C4-2B (cell line): ENCODE results near the gene HLA-DMA.
"Not testable (repeated sequence)": the region's sequence is repeated elsewhere in the genome, so short reads cannot be mapped to it uniquely, and the experiment has no call there.

ENCODE experiments used
- H3K27ac ChIP-seq: fragments of 450-650 bp; 2 replicates; pipeline ENCODE4 v1.5.1; 2017
- ZFX ChIP-seq: fragments of 450-650 bp; IDR thresholded peaks from 2 replicates; pipeline ENCODE4 v1.6.1; 2017
- TF ChIP-seq, protein P1 (sequence below): fragments of 450-650 bp; conservative IDR thresholded peaks from 2 replicates; pipeline ENCODE4 v1.5.1; 2017; ENCODE audit warnings: mild to moderate bottlenecking

The HLA-DMA gene

DNA sequence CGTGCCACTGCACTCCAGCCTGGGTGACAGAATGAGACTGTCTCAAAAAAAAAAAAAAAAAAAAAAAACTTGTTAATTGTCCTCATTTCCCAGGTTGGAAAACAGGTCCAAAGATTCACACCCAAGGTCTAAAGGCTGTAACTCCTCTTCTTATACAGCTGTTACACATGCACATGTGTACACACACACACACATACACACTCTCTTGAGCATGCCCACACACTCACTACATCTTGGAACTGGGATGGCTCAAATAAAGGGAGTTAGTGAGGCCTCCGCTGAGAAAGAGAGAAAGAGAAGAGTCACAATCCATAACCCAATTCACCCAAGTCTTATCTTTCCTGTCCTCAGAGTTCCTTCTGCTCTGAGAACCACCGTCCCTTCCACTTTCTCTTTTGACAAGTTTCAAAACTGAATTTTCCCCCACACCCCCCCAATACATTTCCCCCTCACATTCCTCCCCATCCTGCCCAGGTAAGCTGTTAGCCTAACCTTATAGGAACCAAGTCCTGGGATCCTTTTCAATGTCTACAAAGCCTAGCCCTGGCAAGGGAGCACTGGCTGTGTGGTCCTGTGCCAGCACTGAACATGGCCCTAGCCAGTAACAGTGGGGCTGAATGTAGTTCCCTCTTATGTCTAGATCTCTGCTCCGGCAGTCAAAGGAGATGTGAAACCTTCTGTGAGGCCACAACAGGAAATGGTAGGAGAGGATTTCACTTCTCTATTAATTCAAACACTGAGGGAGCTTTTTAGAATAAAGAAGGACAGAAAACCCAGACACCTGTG, 8.8 kb downstream of the HLA-DMA start:
- no peak overlapping the region for H3K27ac ChIP-seq
- TF ChIP-seq ZFX: no peak
- TF ChIP-seq, protein P1, sequence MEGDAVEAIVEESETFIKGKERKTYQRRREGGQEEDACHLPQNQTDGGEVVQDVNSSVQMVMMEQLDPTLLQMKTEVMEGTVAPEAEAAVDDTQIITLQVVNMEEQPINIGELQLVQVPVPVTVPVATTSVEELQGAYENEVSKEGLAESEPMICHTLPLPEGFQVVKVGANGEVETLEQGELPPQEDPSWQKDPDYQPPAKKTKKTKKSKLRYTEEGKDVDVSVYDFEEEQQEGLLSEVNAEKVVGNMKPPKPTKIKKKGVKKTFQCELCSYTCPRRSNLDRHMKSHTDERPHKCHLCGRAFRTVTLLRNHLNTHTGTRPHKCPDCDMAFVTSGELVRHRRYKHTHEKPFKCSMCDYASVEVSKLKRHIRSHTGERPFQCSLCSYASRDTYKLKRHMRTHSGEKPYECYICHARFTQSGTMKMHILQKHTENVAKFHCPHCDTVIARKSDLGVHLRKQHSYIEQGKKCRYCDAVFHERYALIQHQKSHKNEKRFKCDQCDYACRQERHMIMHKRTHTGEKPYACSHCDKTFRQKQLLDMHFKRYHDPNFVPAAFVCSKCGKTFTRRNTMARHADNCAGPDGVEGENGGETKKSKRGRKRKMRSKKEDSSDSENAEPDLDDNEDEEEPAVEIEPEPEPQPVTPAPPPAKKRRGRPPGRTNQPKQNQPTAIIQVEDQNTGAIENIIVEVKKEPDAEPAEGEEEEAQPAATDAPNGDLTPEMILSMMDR: no peak

DNA sequence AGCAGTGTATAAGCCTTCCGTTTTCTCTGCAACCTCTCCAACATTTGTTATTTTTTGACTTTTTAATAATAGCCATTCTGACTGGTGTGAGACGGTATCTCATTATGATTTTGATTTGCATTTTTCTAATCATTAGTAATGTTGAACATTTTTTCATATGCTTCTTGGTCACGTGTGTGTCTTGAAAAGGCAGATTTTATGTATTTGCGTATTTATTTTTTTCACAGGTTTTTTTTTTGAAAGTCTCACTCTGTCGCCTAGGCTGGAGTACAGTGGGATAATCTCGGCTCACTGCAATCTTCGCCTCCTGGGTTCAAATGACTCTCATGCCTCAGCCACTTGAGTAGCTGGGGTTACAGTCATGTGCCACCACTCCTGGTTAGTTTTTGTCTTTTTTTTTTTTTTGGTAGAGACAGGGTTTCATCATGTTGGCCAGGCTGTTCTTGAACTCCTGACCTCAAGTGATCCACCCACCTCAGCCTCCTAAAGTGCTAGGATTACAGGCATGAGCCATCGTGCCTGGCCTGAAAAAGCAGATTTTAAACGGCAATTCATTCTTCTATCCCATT, 10.3 kb downstream of the HLA-DMA start:
- H3K27ac ChIP-seq: not testable (repeated sequence)

DNA sequence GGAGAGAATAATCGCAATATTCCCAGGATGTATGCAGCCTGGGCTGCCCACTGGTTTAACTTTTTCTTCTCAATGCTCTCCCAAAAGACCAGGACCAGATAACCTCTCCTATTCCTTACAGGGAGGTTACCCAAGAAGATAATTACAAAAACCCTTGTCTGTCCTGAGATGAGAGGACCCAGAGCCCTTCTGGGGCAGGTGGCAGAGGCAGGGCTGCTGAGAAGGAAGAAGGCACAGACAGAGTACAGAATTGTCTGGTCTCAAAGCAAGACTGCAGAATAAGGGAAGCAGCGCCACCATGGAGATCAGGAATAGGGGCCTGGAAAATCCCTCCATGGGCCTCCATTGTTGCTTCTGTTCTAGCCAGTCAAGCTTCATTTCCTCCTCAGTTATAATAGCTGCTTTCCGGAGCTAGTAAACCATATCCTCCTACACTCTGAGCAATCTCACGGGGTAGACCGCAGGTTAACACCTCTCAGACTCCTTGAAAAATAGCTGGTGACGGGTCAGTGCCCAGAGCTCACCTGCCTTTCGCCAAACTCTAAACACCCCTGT, 11.6 kb downstream of the HLA-DMA start:
- no peak overlapping the region for H3K27ac ChIP-seq

DNA sequence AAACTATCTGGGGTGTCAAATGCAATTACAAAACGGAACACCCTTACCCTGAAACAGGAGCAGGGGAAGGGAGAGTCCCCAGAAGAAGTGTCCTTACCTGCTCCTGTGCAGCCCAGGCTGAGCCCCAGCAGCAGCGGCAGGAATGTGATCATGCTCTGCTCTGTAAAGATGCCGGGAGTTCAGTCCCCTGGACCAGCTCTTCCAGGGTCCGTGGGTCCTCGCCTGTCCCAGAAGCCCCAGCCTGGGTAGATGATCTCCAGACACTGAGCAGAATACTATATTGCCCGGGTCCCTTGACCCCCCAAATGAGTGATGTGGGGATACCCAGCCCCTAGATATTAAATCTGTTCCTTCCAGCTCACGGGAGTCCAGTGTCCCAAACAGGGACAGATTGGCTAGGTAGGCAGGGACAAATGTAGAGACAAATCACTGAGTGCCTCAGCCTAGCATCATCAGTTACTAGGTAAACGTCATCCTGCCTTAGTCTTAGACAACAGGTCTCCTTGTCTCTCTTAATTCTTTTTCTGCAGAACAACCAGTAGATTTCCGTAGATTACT, 12.2 kb downstream of the HLA-DMA start, which contains the start of gene HLA-DMB:
HLA-DMB (minus strand) TSS at position 373 of the 558 bp plus-strand sequence; CDS start at position 152, 221 bp downstream.
- H3K27ac ChIP-seq: no peak within 1 kb of the TSS
- TF ChIP-seq, protein P1: no peak
- TF ChIP-seq ZFX: no peak

More for the DNA sequence above, 11.6 kb downstream of the HLA-DMA start:
- no peak for TF ChIP-seq ZFX
- TF ChIP-seq, protein P1: no peak

DNA sequence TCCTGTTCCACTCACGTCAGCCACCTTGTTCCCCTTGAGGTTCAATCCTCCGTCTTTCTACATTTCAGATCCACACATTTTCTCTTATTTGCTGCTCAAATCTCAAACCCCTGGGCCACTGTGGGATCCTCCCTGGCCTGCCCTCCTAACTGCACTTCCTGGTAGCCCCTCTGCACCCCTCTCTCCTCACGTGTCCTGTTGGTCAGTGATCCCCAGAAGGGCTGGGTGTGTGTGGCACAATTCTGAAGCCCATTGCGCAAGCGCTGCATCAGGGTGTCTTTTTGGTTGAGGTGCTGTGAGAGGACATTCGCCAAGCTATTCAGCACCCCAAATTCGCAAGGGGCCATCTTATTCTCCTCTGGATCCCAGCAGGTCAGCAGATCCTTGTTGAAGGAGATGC, 14.4 kb downstream of the HLA-DMA start:
- H3K27ac ChIP-seq: no peak overlapping the region
- TF ChIP-seq, protein P1: no peak
- TF ChIP-seq ZFX: no peak

DNA sequence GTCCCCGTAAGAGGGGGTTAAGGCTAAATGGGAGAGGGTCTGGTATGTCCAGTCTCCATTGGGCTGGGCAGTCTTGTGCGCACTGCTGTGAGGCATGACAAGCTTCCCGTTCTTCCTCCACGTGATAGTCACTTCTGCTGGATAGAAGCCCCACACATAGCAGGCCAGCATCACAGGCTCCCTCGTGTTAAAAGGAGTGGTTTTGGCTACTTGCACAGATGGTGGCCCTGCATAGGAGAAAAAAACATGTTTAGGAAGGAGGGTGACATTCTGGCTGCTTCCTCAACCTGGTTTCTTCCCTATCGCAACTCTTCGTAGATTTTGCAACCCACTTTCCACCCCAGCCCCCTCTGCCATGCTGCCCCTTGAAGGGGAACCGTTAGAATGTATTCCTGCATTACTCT, 15.7 kb downstream of the HLA-DMA start:
- TF ChIP-seq, protein P1: no peak
- TF ChIP-seq ZFX: no peak
- H3K27ac ChIP-seq: no peak overlapping the region

DNA sequence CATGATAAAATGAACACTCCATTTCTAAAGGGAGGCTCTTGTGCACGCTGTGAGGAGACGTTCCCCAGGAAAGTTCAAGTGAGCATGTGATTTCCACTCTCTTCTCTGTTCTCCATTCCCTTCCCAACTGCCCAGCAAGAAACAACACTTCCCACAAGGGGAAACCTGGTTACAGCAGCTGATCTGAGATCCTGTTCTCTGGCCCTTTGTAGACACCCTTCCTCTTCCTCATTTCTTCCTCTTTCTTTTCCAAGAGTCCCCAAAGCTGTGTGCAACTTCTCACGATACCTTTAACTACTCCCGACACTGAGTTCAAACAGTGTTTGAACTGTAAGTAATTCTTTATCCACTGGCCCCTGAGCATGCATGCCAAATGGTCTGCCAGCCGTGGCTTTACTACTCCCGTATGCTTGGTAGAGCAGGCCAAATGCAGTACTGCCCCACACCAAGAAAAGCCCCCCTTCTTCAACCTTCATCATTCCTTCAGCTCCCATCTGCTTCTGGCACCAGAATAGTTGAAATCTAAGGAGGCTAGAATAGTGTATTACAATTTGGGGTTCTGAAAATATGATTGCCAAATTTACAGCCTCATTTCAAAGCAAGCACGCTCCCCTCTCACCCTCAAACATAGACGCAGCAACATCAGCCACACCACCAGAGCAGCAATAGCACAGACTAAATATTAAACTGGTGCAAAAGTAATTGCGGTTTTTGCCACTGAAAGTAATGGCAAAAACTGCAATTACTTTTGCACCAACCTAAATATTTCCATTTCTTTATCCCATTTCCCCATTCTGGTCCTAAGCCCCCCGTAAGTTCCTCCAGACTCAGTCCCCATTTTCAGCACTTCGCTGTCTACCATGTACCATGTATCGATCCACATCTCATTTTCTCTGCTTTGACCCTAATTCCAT, 16.4 kb downstream of the HLA-DMA start:
- no peak overlapping the region for H3K27ac ChIP-seq
- TF ChIP-seq ZFX: no peak
- TF ChIP-seq, protein P1: no peak
